ENCODE results near the gene LINGO3.

LINGO3 gene

DNA sequence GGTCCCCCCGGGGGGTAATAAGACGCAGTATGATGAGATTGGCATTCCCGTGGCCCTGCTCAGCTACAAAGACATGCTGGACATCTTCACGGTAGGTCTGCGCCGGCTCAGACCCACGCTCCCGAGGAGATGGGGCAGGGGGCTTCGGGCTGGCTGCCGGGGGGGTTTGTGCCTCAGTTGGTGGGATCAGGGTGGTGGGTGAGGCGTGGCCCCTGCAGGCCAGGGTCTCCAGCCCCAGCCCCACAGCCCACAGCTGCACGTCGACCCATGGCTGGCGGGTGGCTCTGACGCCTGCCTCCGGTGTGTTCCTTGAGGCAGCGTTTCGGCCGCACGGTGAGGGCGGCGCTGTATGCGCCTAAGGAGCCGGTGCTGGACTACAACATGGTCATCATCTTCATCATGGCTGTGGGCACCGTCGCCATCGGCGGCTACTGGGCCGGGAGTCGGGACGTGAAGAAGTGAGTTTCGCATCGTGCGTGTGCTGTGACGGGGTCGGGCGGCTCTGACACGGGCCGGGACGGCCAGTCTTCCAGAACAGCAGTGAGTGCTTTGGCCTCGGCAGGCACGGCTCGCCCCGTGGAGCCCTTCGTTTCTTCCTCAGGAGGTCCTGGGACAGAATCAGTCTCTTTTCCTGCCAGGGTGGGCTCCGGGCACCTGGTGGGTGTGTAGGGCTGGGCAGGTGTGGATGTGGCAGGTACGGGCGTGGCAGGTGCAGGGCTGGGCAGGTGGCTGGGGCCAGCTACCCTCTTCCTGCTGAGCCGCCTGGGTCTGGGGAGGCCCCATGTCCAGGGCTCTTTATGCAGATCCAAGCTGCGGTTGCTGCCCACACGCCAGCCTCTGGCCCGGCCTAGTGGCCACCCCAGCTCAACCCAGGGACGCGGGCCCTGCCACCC, 31.0 kb upstream of the LINGO3 start:
- DNase-seq = no peak

DNA sequence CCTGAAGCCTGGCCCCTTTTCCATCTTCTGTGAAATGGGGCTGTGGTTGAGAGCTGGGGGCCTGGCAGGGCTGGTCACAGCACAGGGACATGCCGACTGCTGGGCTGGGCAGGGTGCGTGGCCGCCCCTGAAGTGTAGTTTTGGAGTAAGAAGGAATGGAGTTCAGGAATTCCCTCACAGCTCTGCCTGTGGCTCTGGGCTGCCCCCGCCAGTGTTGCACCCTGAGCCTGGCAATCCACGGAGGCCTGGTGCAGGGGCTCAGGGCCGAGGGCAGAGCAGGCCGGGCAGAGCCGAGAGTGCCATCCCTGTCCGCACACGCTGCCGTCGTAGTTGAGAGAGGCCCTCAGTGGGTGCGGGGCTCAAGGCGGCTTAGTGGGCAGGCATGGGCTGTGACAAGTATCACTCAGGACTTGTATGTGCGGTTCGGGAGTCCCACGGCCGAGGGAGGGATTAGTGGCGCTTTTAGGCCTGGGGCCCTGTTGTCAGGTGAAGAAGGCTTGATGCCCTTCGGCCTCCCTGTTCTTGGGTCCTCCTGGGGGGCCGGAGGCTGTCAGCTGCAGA, 30.2 kb upstream of the LINGO3 start:
- no peak for DNase-seq

DNA sequence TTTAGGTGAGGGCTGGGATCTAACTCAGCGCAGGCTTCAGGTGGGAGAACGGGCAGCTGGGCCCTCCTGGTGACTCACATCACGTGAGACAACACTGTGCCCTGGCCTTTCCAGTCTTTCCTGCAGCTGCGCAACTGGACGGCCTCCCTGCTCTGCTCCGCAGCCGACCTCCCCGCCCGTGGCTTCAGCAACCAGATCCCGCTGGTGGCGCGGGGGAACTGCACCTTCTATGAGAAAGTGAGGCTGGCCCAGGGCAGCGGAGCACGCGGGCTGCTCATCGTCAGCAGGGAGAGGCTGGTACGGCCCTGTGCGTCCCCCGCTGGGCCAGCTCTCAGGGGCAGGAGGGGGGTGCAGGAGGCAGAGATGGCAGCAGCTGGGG, 29.4 kb upstream of the LINGO3 start:
- no peak for DNase-seq

DNA sequence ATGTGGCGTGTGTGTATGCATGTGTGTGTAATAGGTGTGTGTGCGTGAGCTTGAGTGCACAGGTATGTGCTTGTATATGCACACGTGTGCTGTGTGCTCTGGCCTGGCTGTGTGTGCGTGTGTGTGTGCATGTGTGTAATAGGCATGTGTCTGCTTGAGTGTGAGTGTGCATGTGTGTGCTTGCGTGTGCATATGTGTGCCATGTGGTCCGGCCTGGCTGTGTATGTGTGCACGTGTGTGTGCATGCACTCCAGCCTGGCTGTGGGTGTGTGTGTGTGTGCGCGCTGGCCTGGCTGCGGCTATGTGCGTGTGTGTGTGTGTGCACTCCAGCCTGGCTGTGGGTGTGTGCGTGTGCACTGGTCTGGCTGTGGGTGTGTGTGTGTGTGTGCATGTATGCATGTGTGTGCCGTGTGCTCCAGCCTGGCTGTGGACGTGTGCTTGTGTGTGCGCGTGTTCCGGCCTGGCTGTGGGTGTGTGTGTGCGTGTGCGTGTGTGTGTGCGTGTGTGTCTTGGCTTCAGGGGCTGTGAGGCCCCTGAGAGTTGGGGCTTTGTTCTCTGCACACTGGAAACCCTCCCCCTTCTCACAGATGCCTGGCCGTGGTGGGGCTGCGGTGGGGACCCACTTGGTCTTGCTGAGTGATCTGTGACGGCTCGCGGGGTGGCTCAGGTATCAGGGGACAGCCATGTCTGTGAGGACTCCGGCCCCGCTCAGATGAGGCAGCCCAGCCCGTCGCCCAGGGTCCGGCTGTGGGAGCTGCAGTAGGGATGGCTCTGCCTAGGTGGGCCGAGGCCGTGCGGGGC, 28.8 kb upstream of the LINGO3 start:
- DNase-seq = no peak

DNA sequence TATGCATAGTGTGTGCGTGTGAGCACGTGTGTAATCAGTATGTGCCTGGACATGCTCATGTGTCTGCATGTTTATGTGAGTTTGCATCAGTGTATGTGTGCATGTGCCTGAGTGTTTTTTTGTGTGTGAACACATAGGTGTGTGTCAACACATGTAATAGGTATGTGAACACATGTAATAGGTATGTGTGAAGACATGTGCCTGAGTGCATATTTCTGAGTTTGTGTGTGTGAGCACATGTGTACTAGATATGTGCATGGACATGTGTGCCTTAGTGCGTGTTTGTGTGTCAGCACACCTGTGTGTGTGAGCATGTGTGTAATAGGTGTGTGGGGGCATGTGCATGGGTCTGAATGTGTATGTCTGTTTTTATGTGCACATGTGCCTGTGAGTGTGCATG, 27.9 kb upstream of the LINGO3 start:
- DNase-seq = no peak

DNA sequence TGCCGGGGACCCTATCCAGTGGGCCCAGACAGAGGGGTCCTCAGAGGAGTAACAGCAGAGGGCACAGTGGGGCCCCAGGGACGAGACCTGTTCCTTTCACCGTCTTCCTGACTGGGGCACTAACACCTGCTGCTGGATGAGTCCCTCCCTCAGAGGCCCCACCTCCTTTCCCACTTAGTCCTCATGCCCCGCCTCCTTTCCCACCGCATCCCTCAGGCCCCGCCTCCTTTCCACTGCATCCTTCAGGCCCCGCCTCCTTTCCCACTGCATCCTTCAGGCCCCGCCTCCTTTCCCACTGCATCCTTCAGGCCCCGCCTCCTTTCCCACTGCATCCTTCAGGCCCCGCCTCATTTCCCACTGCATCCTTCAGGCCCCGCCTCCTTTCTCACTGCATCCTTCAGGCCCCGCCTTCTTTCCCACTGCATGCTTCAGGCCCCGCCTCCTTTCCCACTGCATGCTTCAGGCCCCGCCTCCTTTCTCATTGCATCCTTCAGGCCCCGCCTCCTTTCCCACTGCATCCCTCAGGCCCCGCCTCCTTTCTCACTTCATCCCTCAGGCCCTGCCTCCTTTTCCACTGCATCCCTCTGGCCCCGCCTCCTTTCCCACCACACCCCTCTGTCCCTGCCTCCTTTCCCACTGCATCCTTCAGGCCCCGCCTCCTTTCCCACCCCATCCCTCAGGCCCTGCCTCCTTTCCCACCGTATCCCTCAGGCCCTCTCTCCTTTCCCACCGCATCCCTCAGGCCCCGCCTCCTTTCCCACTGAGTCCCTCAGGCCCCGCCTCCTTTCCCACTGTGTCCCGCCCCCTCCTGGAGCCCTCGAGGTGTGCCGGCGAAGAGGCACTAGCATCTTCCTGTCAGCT, 27.3 kb upstream of the LINGO3 start:
- DNase-seq = no peak

DNA sequence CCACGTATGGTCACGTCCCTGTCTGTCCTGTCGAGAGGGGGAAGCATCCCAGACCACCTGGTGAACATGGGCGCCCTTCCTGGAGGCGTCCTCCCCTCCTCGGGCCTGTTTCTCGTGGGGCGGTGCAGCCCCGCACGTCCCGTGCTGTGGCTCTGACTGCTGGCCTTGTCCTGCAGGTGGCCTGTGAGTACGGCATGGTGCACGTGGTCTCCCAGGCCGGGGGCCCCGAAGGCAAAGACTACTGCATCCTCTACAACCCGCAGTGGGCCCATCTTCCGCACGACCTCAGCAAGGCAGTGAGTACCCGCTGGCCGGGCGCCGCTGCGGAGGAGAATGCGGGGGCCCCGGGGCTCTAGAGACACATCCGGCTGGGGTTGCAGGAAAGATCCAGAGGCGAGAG, 26.5 kb upstream of the LINGO3 start:
- no peak for DNase-seq

DNA sequence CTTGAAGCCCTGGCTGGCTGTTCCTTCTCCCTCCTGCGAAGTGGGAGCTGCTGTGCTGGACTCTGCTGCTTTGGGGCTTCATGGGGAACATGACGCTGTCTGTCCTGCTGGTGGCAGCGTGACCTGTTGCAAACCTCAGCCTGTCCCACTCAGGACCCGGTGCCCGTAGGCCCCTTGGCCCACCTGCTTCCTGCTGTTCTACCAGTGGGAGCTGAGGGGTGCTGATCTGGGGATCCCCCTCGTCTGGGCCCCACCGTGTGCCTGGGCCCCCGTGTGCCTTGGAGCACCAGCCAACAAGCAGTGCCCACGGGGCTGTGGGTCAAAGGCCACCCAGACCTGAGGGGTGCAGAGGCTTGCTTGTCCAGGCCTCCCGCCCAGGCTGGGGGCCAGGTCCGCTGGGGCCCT, 25.9 kb upstream of the LINGO3 start:
- DNase-seq = no peak

DNA sequence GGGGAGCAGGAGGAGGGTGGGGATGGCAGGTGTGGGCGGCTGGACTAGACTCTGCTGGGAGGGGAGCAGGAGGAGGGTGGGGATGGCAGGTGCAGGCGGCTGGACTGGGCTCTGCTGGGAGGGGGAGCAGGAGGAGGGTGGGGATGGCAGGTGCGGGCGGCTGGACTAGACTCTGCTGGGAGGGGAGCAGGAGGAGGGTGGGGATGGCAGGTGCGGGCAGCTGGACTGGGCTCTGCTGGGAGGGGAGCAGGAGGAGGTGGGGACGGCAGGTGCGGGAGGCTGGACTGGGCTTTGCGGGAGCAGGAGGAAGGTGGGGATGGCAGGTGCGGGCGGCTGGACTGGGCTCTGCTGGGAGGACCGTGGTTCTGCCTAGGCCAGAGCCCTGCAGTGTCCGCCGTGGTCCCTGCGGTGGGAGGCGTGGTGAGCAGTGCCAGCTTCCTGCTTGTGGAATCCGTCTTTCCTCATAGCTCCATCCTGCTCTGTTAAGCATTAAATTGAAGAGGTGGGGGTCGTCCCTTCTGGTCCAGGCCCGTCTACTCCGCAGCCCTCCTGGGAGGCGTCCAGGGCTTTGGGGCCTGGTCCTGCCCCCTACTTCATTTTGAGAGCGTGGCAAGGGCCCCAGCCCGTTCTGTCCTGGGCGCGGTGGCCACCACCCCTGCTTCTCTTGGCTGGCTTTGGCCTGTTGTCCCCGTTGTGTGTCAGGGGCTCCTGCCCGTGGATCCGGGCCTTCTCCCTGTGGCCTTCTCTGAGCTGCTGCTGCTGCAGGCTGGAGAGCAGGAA, 25.3 kb upstream of the LINGO3 start:
- peak; percentile 83 for DNase-seq

DNA sequence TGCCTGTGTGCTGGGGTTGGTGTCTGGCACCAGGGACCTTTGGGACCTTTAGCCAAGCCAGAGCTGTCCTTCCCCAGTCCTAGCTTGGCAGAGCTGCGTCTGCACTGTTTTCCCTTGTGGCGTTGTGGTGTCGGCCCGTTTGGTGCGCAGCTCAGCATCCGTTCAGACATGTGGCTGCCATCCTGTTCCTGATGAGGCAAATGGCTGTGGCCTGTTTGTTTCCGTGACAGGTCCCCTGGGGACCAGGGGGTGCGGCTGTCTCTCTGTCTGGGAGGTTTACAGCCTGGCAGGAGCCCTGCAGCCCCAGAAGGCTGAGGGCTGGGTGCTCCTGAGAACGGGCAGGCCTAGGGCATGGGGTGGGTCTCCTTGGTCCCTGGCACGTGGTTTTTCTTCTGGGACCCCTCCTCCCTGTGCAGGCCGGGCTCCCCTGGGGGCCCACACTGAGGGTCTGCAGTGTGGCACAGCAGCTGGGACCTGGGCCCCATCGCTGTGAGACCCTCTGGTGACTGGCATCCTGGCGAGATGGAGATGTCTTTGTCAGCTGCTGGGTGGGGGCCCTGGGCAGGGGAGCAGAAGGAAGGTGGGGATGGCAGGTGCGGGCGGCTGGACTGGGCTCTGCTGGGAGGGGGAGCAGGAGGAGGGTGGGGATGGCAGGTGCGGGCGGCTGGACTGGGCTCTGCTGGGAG, 24.5 kb upstream of the LINGO3 start:
- DNase-seq = no peak

DNA sequence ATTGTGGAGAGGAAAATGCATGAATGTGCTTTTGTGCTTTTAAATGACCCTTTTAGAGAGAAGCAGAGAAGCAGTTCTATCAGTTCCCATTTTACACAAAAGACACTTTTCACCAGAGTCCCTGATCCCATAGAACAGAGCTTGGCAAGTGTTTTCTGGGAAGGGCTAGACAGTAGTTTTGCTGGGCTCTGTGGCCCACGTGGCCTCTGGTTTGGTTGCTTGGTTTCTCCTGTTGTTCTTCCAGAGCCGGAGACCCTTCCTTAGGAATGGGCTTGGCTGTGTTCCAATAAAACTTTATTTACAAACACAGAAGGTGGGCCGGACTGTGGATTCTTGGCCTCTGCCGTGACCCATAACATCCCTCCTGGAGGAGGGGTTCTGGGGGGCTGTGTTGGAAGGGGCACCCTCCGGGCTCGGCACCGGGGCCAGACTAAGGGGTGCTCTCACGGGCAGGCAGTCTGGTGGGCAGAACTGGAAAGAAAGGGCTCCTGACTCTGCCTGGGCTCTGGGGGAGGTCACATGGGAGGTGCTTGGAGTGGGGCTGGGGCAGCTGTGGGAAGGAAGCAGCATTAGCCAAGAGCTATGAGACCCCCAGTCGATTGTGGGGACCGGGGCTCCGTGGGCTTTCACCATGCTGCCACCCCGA, 23.8 kb upstream of the LINGO3 start:
- peak; percentile 36 for DNase-seq

DNA sequence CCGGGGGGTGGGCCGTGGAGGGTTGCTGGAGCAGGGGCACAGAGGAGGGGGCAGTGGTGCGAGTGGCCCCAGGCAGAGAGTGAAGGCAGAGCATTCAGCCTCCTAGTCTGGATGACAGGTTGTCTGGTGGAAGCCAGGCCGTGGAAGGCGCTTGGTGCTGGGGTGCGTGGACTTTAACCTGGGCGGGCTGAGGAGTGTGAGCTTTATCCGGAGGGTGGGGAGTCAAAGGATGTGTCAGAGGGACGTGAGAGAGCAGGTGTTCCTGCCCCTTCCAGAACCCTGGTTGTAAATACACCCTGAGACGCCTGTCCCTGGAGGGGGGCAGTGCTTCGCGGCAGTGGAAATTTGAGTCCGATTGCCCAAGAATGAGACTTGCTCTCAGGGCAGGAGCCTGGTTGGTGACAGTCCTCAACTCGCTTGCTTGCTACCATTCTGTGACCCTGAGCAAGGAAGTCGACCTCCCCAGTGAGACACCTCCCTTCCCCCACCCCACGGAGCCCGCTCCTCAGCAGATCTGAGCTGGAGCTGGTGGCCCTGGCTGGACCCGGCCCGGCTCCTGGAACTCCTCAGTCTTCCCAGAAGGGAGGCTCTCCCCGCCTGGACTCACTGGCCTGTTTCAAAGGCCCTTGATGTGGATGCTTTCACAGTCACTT, 22.8 kb upstream of the LINGO3 start:
- peak; percentile 28 for DNase-seq

DNA sequence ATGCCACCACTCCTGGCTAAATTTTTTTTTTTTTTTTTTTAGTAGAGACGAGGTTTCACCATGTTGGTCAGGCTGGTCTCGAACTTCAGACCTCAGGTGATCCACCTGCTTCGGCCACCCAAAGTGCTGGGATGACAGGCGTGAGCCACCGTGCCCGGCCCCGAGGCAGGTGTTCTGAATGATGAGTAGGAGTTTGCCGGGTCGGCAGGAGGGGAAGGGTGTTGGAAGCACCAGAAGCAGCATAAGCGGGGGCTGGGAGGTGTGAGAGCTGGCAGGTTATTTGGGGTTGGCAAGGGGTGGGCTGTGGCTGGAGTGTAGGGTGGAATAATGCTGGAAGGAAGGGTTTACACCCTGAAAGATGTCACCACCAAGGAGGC, 22.3 kb upstream of the LINGO3 start:
- DNase-seq = no peak

DNA sequence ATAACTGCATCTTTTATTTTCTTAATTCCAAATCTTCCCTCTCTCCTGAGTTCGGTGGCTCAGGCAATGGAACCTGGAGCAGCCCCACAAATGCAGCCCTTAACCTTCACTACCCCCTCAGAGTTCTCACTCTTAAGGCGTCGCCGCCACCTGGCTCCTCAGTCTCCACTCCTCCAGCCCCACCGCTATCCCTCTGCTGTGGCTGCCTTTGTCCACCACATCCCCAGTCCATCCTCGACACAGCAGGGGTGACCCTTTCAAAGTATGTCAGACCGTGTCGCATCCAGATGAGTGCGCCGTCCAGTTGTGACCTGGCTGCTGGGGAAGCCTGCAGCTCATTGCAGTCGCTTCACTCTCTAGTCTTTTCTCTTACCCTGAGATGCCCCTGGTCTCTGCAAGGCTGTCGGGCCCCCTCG, 21.6 kb upstream of the LINGO3 start:
- DNase-seq = no peak

DNA sequence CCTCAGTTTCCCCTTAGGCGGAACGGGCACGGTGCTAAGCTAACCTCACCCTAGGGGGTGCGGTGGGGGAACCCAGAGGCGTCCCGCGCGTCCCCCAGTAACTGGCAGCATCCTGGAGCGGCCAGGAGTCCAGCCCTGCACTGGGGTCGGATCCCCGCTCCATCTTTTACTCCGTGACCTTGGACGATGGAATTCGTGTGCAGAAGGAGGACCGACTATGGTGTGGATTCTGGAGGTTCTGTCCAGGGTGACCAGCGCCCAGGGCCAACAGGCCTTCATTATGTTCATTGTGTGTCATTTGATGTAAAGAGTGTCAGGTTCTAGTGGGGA, 21.2 kb upstream of the LINGO3 start:
- no peak for DNase-seq

DNA sequence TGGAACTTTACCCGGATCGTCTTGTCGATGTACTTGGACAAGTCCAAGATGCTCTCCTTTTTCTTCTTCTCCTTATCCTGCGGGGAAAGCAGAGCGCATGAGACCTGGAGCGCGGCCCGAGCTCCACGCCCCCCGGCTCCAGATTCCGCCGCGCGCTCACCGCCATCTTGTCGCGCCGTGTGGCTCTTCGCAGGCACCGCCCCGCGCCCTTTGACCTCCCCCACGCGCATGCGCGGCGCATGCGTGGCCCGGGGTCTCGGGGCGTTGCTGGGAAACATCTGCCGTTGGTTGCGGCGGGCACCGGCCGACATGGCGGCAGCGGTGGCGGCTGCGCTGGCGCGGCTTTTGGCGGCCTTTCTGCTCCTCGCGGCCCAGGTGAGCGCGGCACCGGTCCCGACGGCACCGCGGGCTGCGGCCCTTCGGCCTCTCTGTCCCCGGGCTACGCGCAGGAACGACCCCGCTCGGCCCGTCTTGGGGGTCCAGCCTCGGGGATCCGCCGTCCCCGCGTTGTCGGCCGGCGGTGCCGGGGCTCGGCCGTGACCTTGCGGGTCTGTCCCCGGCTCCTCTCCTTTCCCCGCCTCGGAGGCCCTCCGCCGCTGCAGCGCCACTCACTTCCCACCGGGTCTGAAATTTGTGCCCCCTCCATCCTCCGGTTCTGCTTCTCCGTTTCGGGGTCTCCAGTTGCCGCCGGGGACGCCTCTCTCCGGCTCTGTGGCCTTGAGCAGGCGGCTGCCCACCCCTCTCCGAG, 20.6 kb upstream of the LINGO3 start, which contains the start of the genes LSM7 and SPPL2B:
Gene LSM7, minus strand, starts transcription at position 186 of the 748 bp plus-strand sequence. Its CDS starts 20 bp downstream, at position 166.
Gene SPPL2B, plus strand, starts transcription at position 284 of the 748 bp plus-strand sequence. Its CDS starts 26 bp downstream, at position 310.
- peak; percentile 16 for DNase-seq

DNA sequence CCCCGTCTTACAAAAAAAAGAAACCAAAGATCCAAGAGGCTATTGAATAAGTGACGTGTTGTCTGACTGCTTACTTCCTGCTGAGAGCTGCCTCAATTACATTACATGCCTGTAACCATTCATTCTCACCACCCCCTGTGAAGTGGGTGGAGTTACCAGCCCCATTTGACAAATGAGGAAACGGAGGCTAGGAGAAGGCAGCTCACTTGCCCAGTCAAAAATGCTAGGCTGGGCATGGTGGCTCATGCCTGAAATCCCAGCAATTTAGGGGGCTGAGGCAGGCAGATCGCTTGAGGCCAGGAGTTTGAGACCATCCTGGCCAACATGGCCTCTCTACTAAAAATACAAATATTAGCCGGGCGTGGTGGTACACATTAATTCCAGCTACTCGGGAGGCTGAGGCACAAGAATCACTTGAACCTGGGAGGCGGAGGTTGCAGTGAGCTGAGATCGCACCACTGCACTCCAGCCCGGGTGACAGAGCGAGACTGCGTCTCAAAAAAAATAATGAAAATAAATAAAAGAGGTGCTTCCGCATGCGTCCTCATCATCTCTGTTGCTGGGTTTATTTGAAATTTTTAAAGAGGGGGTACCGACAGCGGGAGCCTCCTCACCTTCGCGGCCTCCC, 19.9 kb upstream of the LINGO3 start:
- DNase-seq = peak; percentile 43

DNA sequence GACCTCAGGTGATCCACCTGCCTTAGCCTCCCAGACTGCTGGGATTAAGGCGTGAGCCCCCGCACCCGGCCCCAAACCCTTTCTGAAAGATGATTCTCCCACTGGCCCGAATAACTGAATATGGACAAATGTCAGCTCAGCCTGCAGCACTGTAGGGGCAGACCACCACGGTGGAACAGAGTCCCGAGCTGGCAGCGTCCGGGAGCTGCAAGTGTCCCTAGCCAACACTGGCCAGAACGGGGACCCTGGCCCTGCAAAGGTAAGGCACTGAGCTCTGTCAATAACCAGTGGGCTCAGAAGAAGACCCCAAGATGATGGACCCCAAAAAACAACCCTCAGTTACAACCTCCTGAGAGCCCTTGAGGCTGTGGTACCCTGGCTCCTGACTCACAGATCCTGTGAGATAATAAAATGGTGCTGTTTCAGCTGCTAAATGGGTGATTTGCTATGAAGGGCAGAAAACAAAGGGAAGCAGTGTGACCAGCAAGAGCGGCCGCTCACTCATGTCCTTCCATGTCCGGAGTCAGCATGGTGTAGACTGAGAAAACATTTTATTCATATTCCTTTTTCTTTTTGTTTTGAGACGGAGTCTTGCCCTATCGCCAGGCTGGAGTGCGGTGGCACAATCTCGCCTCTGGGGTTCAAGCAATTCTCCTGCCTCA, 18.9 kb upstream of the LINGO3 start:
- DNase-seq = no peak
